Gastrocnemius medialis (tissue), 4 donors: ENCODE measurements around the gene FRMD6. TPM values are rescaled to one million over a fixed set of nuclear protein-coding genes. Genes with fewer than 3 reads are reported as not detected.
A peak's percentile ranks its signal among the peaks of the same experiment; 100 is the strongest.

Experiments
- ATAC-seq, 2 donors: fragments of 150-250 bp; one replicate each; pipeline ENCODE4 v1.9.1; 2016
- DNase-seq, 2 donors: peaks; one replicate each; pipeline ENCODE4 v3.0.0-alpha.2; 2019
- H3K27ac ChIP-seq, 4 donors: fragments of 200-600 bp; sonication (generic); 1 replicate in 1 of 4; 2 replicates in 3 of 4; pipeline ENCODE4 v1.5.1; 2016 to 2018; ENCODE audit warnings: mild to moderate bottlenecking in 2 of 4, moderate library complexity in 1 of 4
- H3K27me3 ChIP-seq, 3 donors: fragments of 200-600 bp; sonication (generic) in 2 of 3; 1 replicate in 1 of 3; 2 replicates in 2 of 3; pipeline versions ENCODE4 v1.5.1 to v1.6.0; 2016 to 2019; ENCODE audit warnings: mild to moderate bottlenecking in 1 of 3, moderate library complexity in 1 of 3
- H3K36me3 ChIP-seq, 2 donors: fragments of 200-600 bp; sonication (generic) in 1 of 2; one replicate each; pipeline ENCODE4 v1.5.1; 2017 to 2018
- H3K4me1 ChIP-seq, 2 donors: fragments of 200-600 bp; sonication (generic) in 1 of 2; one replicate each; pipeline ENCODE4 v1.5.1; 2016 to 2017; ENCODE audit warnings: mild to moderate bottlenecking in 2 of 2
- H3K4me3 ChIP-seq, 4 donors: fragments of 200-600 bp; sonication (generic) in 3 of 4; 1 replicate in 1 of 4; 2 replicates in 3 of 4; pipeline ENCODE4 v1.5.1; 2016 to 2019; ENCODE audit warnings: mild to moderate bottlenecking in 2 of 4
- H3K9me3 ChIP-seq, 3 donors: fragments of 200-600 bp; sonication (generic) in 2 of 3; 1 replicate in 1 of 3; 2 replicates in 2 of 3; pipeline ENCODE4 v1.5.1; 2016 to 2019
- CTCF ChIP-seq, 5 experiments: fragments of 450-650 bp in 3 of 5; fragments of 200-600 bp in 2 of 5; sonication (generic) in 2 of 5; IDR thresholded peaks in 4 of 5; conservative IDR thresholded peaks in 1 of 5; 1 replicate in 4 of 5; 2 replicates in 1 of 5; pipeline ENCODE4 v1.5.1; 2016 to 2019; ENCODE audit warnings: antibody characterized with exemption in 5 of 5, mild to moderate bottlenecking in 3 of 5, moderate library complexity in 3 of 5
- POLR2A ChIP-seq, 2 donors: fragments of 450-650 bp; IDR thresholded peaks; one replicate each; pipeline ENCODE4 v1.6.1; 2017; ENCODE audit warnings: antibody characterized with exemption in 2 of 2, mild to moderate bottlenecking in 2 of 2, moderate library complexity in 2 of 2
- in situ Hi-C, 4 donors: fragments of 200-750 bp; cut with MboI; loops; one replicate each; pipeline versions ENCODE4 v1.15.0 to v1.8.0; 2017; ENCODE audit warnings: low sequenced_read_pairs in 4 of 4
- intact Hi-C: fragments of 100-400 bp; cut with DNase I; formaldehyde crosslinking; loops from one replicate; pipeline ENCODE4 v1.15.1; 2023; ENCODE audit warnings: low total_unique reads
- total RNA-seq, 4 donors: library from RNA; depleted of rRNA; stranded (reverse); fragments of >200 nt; gene quantifications; one replicate each; pipeline versions ENCODE4 v1.1.0 to v1.2.3, GENCODE V29; 2016

FRMD6 gene
- total RNA-seq, 4 donors from 2014 or later: 6.7 to 15.9 (median 13.0) TPM

DNA sequence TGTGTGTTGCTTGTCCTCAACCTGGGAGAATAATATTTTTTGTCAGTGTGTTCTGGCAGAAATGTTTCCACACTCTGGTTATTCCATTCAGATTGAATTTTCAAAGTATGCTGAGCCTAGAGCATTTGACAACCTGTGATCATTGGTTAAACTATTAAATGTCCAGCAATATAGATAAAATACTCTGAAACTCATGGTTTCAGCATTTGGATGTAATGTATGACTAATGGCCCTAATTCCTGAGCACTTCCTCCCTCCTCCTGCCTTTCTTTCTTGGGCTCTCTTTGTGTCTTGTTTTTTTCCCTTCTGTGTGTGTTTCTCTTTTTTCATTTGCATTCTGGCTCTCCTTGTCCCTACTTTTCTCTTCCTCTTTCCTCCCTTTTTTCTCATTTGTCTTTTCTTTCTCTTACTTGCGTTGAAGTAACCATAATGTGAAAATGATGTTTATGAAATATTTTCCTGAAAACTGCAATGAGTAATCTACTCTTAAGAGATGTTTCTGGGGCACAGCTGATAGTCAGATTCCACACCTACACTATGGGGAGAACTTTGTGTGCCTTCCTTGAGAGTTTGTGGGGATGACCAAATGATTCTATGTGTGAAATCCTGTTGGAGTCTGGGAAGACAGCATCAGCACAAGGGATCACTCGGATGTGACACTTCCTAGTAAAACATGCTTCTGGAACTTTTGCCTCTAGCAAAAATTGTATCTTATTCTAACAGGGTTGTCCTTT is 74.6 kb downstream of the FRMD6 start:
- in situ Hi-C loops: no loop called here
- H3K4me1 ChIP-seq: no peaks in the 10 kb centered on the region
- intact Hi-C loops: no loop called here
- H3K36me3 ChIP-seq: peaks cover 0 to 17% of the 10 kb centered on the region in 2 donors
- no peaks in the 10 kb centered on the region for H3K9me3 ChIP-seq
- no peak for ATAC-seq
- no peak overlapping the region for H3K27ac ChIP-seq
- no peak overlapping the region for H3K4me3 ChIP-seq
- no peak for DNase-seq
- TF ChIP-seq CTCF (IDR thresholded peaks at IDR 0.05 in 4 of 5, conservative IDR thresholded peaks at IDR 0.05 in 1 of 5) (no peak), POLR2A (IDR thresholded peaks at IDR 0.05) (no peak)
- H3K27me3 ChIP-seq: no peaks in the 10 kb centered on the region

- ATAC-seq: no peak
- Histone ChIP-seq H3K4me3 (no peak overlapping the region), H3K27ac (peak overlapping the region in 1 of 4 donors; percentile 1), H3K4me1 (peaks cover 0 to 9% of the 10 kb centered on the region in 2 donors), H3K27me3 (no peaks in the 10 kb centered on the region), H3K9me3 (no peaks in the 10 kb centered on the region), H3K36me3 (peaks cover 0 to 17% of the 10 kb centered on the region in 2 donors)
- intact Hi-C loops: no loop called here
- no peak for DNase-seq
- in situ Hi-C loops: no loop called here
- TF ChIP-seq CTCF (IDR thresholded peaks at IDR 0.05 in 4 of 5, conservative IDR thresholded peaks at IDR 0.05 in 1 of 5) (no peak), POLR2A (IDR thresholded peaks at IDR 0.05) (no peak)
Measured at GRCh38 chr14:51727526-51727925, 75.8 kb downstream of the FRMD6 start.

DNA sequence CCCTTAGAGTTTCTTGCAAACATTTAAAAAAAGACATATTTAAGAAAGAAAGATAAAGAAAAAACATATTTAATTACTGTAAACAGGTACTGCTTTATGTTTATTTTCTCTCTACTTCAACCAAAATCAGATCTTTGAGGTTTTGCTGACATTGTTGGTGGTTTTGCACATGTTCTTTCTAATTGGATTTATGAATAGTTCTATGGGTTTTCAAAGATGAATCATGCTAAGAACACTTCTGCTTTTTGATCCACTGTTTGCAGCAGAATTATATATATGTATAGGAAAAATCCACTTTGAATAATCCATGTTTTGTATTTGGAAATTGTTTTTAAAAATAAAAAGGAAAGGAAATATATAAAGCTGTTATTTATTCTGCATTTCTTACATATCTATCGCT is 78.4 kb downstream of the FRMD6 start:
- Histone ChIP-seq H3K36me3 (peaks cover 0 to 12% of the 10 kb centered on the region in 2 donors), H3K27me3 (no peaks in the 10 kb centered on the region), H3K27ac (peak overlapping the region in 1 of 4 donors; percentile 49), H3K9me3 (no peaks in the 10 kb centered on the region), H3K4me1 (peaks cover 0 to 10% of the 10 kb centered on the region in 2 donors), H3K4me3 (no peak overlapping the region)
- DNase-seq (no peak), ATAC-seq (no peak)
- TF ChIP-seq POLR2A (IDR thresholded peaks at IDR 0.05) (no peak), CTCF (IDR thresholded peaks at IDR 0.05 in 4 of 5, conservative IDR thresholded peaks at IDR 0.05 in 1 of 5) (no peak)
- intact Hi-C loops: no loop called here
- in situ Hi-C loops: no loop called here

DNA sequence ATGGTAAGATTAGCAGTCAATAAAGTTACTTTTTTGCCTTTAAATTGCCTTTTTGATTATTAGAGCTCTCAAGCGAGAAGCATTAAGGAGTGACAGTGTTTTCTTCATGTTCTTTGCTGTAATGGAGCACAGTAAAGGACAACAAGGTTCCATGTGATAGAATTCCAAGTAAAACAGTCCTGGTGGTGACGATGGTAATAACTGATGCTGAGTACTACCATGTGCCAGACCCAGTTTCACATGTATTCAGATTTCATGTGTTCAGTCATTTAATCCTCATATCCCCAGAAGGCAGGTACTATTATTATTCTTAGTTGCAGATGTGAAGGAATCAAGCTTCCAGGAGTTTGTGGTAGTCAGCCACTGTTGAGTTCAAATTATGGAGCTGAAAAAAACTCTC is 79.0 kb downstream of the FRMD6 start:
- DNase-seq: no peak
- TF ChIP-seq CTCF (IDR thresholded peaks at IDR 0.05 in 4 of 5, conservative IDR thresholded peaks at IDR 0.05 in 1 of 5) (no peak), POLR2A (IDR thresholded peaks at IDR 0.05) (peak in 1 of 2 donors; percentile 24)
- in situ Hi-C loops (no loop called here), intact Hi-C loops (no loop called here)
- Histone ChIP-seq H3K36me3 (peaks cover 0 to 12% of the 10 kb centered on the region in 2 donors), H3K4me1 (peaks cover 0 to 10% of the 10 kb centered on the region in 2 donors), H3K27ac (peak overlapping the region in 2 of 4 donors; percentile 7 to 49), H3K27me3 (no peaks in the 10 kb centered on the region), H3K4me3 (no peak overlapping the region), H3K9me3 (no peaks in the 10 kb centered on the region)
- ATAC-seq: peak; percentile 40 to 68
